K562 (cell line): ENCODE measurements around the gene APOM.
A peak's percentile ranks its signal among the peaks of the same experiment; 100 is the strongest.

Experiments used
- EP300 ChIP-seq: IDR thresholded peaks from 2 replicates; pipeline ENCODE4 v1.6.1; 2012; ENCODE audit warnings: low read length, improper control_type of control experiment
- RNF2 ChIP-seq: sonication (generic); IDR thresholded peaks from 2 replicates; pipeline ENCODE4 v1.6.1; 2016
- SRF ChIP-seq, 2 experiments: fragments of 250-450, 450-650 bp in 1 of 2; sonication (Bioruptor Pico) in 1 of 2; sonication (generic) in 1 of 2; formaldehyde crosslinking; IDR thresholded peaks; 2 replicates each; pipeline versions ENCODE4 v1.5.0 to v1.5.1; 2020 to 2022; ENCODE audit warnings: mild to moderate bottlenecking in 1 of 2, missing genetic modification reagents in 1 of 2
- TF ChIP-seq, protein P1 (sequence below): sonication (generic); formaldehyde crosslinking; IDR thresholded peaks from 2 replicates; pipeline ENCODE4 v1.8.1; 2023; ENCODE audit warnings: missing genetic modification reagents, mild to moderate bottlenecking, borderline replicate concordance
- TF ChIP-seq, protein P2 (sequence below): fragments of 450-650 bp; IDR thresholded peaks from 2 replicates; pipeline ENCODE4 v1.6.1; 2016; ENCODE audit warnings: mild to moderate bottlenecking, moderate library complexity

- TF ChIP-seq, protein P1, sequence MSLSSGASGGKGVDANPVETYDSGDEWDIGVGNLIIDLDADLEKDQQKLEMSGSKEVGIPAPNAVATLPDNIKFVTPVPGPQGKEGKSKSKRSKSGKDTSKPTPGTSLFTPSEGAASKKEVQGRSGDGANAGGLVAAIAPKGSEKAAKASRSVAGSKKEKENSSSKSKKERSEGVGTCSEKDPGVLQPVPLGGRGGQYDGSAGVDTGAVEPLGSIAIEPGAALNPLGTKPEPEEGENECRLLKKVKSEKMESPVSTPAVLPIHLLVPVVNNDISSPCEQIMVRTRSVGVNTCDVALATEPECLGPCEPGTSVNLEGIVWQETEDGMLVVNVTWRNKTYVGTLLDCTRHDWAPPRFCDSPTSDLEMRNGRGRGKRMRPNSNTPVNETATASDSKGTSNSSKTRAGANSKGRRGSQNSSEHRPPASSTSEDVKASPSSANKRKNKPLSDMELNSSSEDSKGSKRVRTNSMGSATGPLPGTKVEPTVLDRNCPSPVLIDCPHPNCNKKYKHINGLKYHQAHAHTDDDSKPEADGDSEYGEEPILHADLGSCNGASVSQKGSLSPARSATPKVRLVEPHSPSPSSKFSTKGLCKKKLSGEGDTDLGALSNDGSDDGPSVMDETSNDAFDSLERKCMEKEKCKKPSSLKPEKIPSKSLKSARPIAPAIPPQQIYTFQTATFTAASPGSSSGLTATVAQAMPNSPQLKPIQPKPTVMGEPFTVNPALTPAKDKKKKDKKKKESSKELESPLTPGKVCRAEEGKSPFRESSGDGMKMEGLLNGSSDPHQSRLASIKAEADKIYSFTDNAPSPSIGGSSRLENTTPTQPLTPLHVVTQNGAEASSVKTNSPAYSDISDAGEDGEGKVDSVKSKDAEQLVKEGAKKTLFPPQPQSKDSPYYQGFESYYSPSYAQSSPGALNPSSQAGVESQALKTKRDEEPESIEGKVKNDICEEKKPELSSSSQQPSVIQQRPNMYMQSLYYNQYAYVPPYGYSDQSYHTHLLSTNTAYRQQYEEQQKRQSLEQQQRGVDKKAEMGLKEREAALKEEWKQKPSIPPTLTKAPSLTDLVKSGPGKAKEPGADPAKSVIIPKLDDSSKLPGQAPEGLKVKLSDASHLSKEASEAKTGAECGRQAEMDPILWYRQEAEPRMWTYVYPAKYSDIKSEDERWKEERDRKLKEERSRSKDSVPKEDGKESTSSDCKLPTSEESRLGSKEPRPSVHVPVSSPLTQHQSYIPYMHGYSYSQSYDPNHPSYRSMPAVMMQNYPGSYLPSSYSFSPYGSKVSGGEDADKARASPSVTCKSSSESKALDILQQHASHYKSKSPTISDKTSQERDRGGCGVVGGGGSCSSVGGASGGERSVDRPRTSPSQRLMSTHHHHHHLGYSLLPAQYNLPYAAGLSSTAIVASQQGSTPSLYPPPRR (CRISPR knock-in tag) = 0 out of 2 replicates have a peak, but pooled peaks have one; percentile 51
- TF ChIP-seq, protein P2, sequence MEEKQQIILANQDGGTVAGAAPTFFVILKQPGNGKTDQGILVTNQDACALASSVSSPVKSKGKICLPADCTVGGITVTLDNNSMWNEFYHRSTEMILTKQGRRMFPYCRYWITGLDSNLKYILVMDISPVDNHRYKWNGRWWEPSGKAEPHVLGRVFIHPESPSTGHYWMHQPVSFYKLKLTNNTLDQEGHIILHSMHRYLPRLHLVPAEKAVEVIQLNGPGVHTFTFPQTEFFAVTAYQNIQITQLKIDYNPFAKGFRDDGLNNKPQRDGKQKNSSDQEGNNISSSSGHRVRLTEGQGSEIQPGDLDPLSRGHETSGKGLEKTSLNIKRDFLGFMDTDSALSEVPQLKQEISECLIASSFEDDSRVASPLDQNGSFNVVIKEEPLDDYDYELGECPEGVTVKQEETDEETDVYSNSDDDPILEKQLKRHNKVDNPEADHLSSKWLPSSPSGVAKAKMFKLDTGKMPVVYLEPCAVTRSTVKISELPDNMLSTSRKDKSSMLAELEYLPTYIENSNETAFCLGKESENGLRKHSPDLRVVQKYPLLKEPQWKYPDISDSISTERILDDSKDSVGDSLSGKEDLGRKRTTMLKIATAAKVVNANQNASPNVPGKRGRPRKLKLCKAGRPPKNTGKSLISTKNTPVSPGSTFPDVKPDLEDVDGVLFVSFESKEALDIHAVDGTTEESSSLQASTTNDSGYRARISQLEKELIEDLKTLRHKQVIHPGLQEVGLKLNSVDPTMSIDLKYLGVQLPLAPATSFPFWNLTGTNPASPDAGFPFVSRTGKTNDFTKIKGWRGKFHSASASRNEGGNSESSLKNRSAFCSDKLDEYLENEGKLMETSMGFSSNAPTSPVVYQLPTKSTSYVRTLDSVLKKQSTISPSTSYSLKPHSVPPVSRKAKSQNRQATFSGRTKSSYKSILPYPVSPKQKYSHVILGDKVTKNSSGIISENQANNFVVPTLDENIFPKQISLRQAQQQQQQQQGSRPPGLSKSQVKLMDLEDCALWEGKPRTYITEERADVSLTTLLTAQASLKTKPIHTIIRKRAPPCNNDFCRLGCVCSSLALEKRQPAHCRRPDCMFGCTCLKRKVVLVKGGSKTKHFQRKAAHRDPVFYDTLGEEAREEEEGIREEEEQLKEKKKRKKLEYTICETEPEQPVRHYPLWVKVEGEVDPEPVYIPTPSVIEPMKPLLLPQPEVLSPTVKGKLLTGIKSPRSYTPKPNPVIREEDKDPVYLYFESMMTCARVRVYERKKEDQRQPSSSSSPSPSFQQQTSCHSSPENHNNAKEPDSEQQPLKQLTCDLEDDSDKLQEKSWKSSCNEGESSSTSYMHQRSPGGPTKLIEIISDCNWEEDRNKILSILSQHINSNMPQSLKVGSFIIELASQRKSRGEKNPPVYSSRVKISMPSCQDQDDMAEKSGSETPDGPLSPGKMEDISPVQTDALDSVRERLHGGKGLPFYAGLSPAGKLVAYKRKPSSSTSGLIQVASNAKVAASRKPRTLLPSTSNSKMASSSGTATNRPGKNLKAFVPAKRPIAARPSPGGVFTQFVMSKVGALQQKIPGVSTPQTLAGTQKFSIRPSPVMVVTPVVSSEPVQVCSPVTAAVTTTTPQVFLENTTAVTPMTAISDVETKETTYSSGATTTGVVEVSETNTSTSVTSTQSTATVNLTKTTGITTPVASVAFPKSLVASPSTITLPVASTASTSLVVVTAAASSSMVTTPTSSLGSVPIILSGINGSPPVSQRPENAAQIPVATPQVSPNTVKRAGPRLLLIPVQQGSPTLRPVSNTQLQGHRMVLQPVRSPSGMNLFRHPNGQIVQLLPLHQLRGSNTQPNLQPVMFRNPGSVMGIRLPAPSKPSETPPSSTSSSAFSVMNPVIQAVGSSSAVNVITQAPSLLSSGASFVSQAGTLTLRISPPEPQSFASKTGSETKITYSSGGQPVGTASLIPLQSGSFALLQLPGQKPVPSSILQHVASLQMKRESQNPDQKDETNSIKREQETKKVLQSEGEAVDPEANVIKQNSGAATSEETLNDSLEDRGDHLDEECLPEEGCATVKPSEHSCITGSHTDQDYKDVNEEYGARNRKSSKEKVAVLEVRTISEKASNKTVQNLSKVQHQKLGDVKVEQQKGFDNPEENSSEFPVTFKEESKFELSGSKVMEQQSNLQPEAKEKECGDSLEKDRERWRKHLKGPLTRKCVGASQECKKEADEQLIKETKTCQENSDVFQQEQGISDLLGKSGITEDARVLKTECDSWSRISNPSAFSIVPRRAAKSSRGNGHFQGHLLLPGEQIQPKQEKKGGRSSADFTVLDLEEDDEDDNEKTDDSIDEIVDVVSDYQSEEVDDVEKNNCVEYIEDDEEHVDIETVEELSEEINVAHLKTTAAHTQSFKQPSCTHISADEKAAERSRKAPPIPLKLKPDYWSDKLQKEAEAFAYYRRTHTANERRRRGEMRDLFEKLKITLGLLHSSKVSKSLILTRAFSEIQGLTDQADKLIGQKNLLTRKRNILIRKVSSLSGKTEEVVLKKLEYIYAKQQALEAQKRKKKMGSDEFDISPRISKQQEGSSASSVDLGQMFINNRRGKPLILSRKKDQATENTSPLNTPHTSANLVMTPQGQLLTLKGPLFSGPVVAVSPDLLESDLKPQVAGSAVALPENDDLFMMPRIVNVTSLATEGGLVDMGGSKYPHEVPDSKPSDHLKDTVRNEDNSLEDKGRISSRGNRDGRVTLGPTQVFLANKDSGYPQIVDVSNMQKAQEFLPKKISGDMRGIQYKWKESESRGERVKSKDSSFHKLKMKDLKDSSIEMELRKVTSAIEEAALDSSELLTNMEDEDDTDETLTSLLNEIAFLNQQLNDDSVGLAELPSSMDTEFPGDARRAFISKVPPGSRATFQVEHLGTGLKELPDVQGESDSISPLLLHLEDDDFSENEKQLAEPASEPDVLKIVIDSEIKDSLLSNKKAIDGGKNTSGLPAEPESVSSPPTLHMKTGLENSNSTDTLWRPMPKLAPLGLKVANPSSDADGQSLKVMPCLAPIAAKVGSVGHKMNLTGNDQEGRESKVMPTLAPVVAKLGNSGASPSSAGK = no peak
- TF ChIP-seq RNF2 = no peak
- TF ChIP-seq SRF (CRISPR knock-in tag; IDR thresholded peaks at IDR 0.05) = peak; percentile 70 to 97
- peak; percentile 47 for TF ChIP-seq EP300
These were observed 10.0 kb downstream of the APOM start, which contains the start of gene CSNK2B for GRCh38 chr6:31665501-31666336.
